WTC11 (cell line): ENCODE results near the gene TSC22D4. TPM values are rescaled to one million over a fixed set of nuclear protein-coding genes. Genes with fewer than 3 reads are reported as not detected.

ENCODE experiments used
- ATAC-seq: fragments of 200-7000 bp; cut with Tn5 transposase; 2 replicates; pipeline ENCODE4 v1.10.0; 2021; ENCODE audit warnings: mild to moderate bottlenecking, moderate library complexity
- CTCF ChIA-PET: fragments of 300-600 bp; sonication (Branson Sonifier 250); formaldehyde crosslinking; loops from one replicate; lab custom pipeline; 2021; ENCODE audit warnings: antibody characterized with exemption; lab: Charles Lee
- POLR2A ChIA-PET: fragments of 350-600 bp; sonication (Branson Sonifier 250); formaldehyde crosslinking; loops from one replicate; lab custom pipeline; 2021; ENCODE audit warnings: antibody characterized with exemption; lab: Charles Lee
- DNase-seq: peaks from one replicate; pipeline ENCODE4 v3.0.0; 2021; ENCODE audit warnings: low spot score
- H3K27ac Mint-ChIP-seq: 2 replicates; pipeline ENCODE4 v1.8.0; 2021; ENCODE audit warnings: mixed read lengths
- H3K27me3 Mint-ChIP-seq: 2 replicates; pipeline ENCODE4 v1.8.0; 2021; ENCODE audit warnings: low read depth, mild to moderate bottlenecking, moderate library complexity, mixed read lengths
- H3K36me3 Mint-ChIP-seq: 2 replicates; pipeline ENCODE4 v1.8.0; 2021; ENCODE audit warnings: mixed read lengths
- H3K4me1 Mint-ChIP-seq: 2 replicates; pipeline ENCODE4 v1.8.0; 2022; ENCODE audit warnings: mixed read lengths
- H3K4me3 Mint-ChIP-seq: 2 replicates; pipeline ENCODE4 v1.8.0; 2021; ENCODE audit warnings: mild to moderate bottlenecking, moderate library complexity, mixed read lengths
- H3K9me3 Mint-ChIP-seq: 2 replicates; pipeline ENCODE4 v1.8.0; 2021; ENCODE audit warnings: mixed read lengths
- EMX1 ChIP-seq: fragments of 250-450 bp; sonication (Bioruptor Pico); IDR thresholded peaks from 2 replicates; pipeline ENCODE4 v1.8.0; 2021; ENCODE audit warnings: mild to moderate bottlenecking
- ESRRA ChIP-seq: sonication (generic); formaldehyde crosslinking; IDR thresholded peaks from 2 replicates; pipeline ENCODE4 v1.8.1; 2022; ENCODE audit warnings: mild to moderate bottlenecking, missing genetic modification reagents, borderline replicate concordance
- GABPB1 ChIP-seq: sonication (generic); formaldehyde crosslinking; IDR thresholded peaks from 2 replicates; pipeline ENCODE4 v1.8.1; 2023; ENCODE audit warnings: mild to moderate bottlenecking, missing genetic modification reagents
- JAZF1 ChIP-seq: fragments of 250-450 bp; sonication (Bioruptor Pico); IDR thresholded peaks from 2 replicates; pipeline ENCODE4 v1.9.0; 2021; ENCODE audit warnings: moderate library complexity, mild to moderate bottlenecking, inconsistent platforms
- JUN ChIP-seq: sonication (generic); formaldehyde crosslinking; IDR thresholded peaks from 2 replicates; pipeline ENCODE4 v1.8.0; 2023; ENCODE audit warnings: mild to moderate bottlenecking, missing genetic modification reagents
- KAT7 ChIP-seq: sonication (generic); formaldehyde crosslinking; IDR thresholded peaks from 2 replicates; pipeline ENCODE4 v1.8.1; 2023; ENCODE audit warnings: missing genetic modification reagents, mild to moderate bottlenecking, borderline replicate concordance
- NFATC4 ChIP-seq: fragments of 250-450 bp; sonication (Bioruptor Pico); IDR thresholded peaks from 2 replicates; pipeline ENCODE4 v1.9.0; 2021; ENCODE audit warnings: mild to moderate bottlenecking
- TP53 ChIP-seq: sonication (generic); formaldehyde crosslinking; IDR thresholded peaks from 2 replicates; pipeline ENCODE4 v1.8.1; 2023; ENCODE audit warnings: mild to moderate bottlenecking, missing genetic modification reagents
- total RNA-seq: library from RNA; stranded (reverse); gene quantifications from 3 replicates; pipeline ENCODE4 v1.2.3, GENCODE V29; 2021
- TF ChIP-seq, protein P1 (sequence below): sonication (generic); formaldehyde crosslinking; IDR thresholded peaks from 2 replicates; pipeline ENCODE4 v1.8.1; 2022; ENCODE audit warnings: mild to moderate bottlenecking, moderate library complexity, missing genetic modification reagents
- TF ChIP-seq, protein P2 (sequence below): sonication (generic); formaldehyde crosslinking; IDR thresholded peaks from 2 replicates; pipeline ENCODE4 v1.8.0; 2022; ENCODE audit warnings: missing genetic modification reagents
- TF ChIP-seq, protein P3 (sequence below): sonication (generic); formaldehyde crosslinking; IDR thresholded peaks from 2 replicates; pipeline ENCODE4 v1.8.1; 2022; ENCODE audit warnings: low read depth, mild to moderate bottlenecking, moderate library complexity, missing genetic modification reagents, borderline replicate concordance
- TF ChIP-seq, protein P4 (sequence below): fragments of 250-450 bp; sonication (Bioruptor Pico); IDR thresholded peaks from 2 replicates; pipeline ENCODE4 v2.1.2; 2022; ENCODE audit warnings: mild to moderate bottlenecking, moderate library complexity
- TF ChIP-seq, protein P5 (sequence below): sonication (generic); formaldehyde crosslinking; IDR thresholded peaks from 2 replicates; pipeline ENCODE4 v1.8.1; 2022; ENCODE audit warnings: missing genetic modification reagents, borderline replicate concordance
- TF ChIP-seq, protein P6 (sequence below): sonication (generic); formaldehyde crosslinking; IDR thresholded peaks from 2 replicates; pipeline ENCODE4 v1.8.1; 2023; ENCODE audit warnings: mild to moderate bottlenecking, missing genetic modification reagents, moderate library complexity
- TF ChIP-seq, protein P7 (sequence below): fragments of 250-450 bp; sonication (Bioruptor Pico); IDR thresholded peaks from 2 replicates; pipeline ENCODE4 v1.8.0; 2021; ENCODE audit warnings: mild to moderate bottlenecking
- TF ChIP-seq, protein P8 (sequence below): sonication (generic); formaldehyde crosslinking; IDR thresholded peaks from 2 replicates; pipeline ENCODE4 v1.8.1; 2022; ENCODE audit warnings: mild to moderate bottlenecking, missing genetic modification reagents, moderate library complexity, borderline replicate concordance
- TF ChIP-seq, protein P9 (sequence below): sonication (generic); formaldehyde crosslinking; IDR thresholded peaks from 2 replicates; pipeline ENCODE4 v1.8.0; 2022; ENCODE audit warnings: mild to moderate bottlenecking, missing genetic modification reagents

The TSC22D4 gene
- total RNA-seq, 1 experiment from 2014 or later = 34.5 TPM

DNA sequence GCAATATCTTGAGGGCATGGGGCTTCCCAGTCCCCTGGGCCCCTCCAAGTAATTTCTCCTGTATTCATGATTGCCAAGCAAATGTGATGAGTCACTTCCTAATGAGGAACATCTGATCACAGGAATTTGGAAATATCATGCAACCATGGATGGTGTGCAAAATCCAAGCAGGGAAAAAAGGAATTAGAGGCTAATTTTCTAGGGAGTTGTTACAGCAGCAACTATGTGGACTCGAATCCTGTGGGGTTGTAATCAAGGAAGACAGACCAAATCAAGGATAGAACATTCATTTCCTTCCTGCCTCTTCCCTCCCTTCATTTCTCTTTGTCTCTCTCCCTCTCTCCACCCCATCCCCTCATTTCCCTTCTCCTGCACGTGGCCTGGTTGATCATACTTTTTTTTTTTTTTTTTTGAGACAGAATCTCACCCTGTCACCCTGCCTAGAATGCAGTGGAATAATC, 36.1 kb upstream of the TSC22D4 start (continued):
- TF ChIP-seq, protein P1, sequence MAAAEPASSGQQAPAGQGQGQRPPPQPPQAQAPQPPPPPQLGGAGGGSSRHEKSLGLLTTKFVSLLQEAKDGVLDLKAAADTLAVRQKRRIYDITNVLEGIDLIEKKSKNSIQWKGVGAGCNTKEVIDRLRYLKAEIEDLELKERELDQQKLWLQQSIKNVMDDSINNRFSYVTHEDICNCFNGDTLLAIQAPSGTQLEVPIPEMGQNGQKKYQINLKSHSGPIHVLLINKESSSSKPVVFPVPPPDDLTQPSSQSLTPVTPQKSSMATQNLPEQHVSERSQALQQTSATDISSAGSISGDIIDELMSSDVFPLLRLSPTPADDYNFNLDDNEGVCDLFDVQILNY = no peak
- TF ChIP-seq ESRRA (CRISPR knock-in tag) (no peak), KAT7 (CRISPR knock-in tag) (no peak)

DNA sequence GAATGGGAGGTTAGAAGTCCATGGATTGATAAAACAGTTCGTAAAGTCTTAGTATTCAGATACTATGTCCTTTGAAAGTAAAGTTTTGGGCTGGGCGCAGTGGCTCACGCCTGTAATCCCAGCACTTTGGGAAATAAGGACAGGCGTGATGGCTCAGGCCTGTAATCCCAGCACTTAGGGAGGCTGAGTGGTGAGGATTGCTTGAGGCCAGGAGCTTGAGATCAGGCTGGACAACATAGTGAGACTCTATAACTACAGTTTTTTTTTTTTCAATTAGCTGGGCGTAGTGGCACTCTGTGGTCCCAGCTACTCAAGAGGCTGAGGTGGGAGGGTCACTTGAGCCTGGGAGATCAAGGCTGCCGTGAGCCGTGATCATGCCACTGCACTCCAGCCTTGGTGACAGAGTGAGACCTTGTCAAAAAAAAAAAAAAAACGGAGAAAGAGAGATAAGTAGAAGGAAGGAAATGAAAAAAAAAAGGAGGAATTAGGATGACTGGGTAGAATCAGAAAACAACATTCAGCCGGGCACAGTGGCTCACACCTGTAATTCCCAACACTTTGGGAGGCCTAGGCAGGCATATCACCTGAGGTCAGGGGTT, 34.3 kb upstream of the TSC22D4 start:
- 0 out of 2 replicates have a peak, but pooled peaks cover 2% of the 10 kb centered on the region for H3K4me1 Mint-ChIP-seq
- TF ChIP-seq, protein P2, sequence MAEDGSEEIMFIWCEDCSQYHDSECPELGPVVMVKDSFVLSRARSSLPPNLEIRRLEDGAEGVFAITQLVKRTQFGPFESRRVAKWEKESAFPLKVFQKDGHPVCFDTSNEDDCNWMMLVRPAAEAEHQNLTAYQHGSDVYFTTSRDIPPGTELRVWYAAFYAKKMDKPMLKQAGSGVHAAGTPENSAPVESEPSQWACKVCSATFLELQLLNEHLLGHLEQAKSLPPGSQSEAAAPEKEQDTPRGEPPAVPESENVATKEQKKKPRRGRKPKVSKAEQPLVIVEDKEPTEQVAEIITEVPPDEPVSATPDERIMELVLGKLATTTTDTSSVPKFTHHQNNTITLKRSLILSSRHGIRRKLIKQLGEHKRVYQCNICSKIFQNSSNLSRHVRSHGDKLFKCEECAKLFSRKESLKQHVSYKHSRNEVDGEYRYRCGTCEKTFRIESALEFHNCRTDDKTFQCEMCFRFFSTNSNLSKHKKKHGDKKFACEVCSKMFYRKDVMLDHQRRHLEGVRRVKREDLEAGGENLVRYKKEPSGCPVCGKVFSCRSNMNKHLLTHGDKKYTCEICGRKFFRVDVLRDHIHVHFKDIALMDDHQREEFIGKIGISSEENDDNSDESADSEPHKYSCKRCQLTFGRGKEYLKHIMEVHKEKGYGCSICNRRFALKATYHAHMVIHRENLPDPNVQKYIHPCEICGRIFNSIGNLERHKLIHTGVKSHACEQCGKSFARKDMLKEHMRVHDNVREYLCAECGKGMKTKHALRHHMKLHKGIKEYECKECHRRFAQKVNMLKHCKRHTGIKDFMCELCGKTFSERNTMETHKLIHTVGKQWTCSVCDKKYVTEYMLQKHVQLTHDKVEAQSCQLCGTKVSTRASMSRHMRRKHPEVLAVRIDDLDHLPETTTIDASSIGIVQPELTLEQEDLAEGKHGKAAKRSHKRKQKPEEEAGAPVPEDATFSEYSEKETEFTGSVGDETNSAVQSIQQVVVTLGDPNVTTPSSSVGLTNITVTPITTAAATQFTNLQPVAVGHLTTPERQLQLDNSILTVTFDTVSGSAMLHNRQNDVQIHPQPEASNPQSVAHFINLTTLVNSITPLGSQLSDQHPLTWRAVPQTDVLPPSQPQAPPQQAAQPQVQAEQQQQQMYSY = no peak
- TF ChIP-seq, protein P3, sequence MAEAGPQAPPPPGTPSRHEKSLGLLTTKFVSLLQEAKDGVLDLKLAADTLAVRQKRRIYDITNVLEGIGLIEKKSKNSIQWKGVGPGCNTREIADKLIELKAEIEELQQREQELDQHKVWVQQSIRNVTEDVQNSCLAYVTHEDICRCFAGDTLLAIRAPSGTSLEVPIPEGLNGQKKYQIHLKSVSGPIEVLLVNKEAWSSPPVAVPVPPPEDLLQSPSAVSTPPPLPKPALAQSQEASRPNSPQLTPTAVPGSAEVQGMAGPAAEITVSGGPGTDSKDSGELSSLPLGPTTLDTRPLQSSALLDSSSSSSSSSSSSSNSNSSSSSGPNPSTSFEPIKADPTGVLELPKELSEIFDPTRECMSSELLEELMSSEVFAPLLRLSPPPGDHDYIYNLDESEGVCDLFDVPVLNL (CRISPR knock-in tag) = no peak
- TF ChIP-seq NFATC4 (CRISPR knock-in tag) (no peak), JAZF1 (CRISPR knock-in tag) (no peak), JUN (no peak), EMX1 (CRISPR knock-in tag) (no peak), TP53 (no peak), GABPB1 (CRISPR knock-in tag) (no peak)
- TF ChIP-seq, protein P4, sequence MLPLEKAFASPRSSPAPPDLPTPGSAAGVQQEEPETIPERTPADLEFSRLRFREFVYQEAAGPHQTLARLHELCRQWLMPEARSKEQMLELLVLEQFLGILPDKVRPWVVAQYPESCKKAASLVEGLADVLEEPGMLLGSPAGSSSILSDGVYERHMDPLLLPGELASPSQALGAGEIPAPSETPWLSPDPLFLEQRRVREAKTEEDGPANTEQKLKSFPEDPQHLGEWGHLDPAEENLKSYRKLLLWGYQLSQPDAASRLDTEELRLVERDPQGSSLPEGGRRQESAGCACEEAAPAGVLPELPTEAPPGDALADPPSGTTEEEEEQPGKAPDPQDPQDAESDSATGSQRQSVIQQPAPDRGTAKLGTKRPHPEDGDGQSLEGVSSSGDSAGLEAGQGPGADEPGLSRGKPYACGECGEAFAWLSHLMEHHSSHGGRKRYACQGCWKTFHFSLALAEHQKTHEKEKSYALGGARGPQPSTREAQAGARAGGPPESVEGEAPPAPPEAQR (CRISPR knock-in tag) = no peak
- TF ChIP-seq, protein P5, sequence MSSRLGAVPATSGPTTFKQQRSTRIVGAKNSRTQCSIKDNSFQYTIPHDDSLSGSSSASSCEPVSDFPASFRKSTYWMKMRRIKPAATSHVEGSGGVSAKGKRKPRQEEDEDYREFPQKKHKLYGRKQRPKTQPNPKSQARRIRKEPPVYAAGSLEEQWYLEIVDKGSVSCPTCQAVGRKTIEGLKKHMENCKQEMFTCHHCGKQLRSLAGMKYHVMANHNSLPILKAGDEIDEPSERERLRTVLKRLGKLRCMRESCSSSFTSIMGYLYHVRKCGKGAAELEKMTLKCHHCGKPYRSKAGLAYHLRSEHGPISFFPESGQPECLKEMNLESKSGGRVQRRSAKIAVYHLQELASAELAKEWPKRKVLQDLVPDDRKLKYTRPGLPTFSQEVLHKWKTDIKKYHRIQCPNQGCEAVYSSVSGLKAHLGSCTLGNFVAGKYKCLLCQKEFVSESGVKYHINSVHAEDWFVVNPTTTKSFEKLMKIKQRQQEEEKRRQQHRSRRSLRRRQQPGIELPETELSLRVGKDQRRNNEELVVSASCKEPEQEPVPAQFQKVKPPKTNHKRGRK (CRISPR knock-in tag) = no peak
- TF ChIP-seq, protein P6, sequence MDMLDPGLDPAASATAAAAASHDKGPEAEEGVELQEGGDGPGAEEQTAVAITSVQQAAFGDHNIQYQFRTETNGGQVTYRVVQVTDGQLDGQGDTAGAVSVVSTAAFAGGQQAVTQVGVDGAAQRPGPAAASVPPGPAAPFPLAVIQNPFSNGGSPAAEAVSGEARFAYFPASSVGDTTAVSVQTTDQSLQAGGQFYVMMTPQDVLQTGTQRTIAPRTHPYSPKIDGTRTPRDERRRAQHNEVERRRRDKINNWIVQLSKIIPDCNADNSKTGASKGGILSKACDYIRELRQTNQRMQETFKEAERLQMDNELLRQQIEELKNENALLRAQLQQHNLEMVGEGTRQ (CRISPR knock-in tag) = no peak
- TF ChIP-seq, protein P7, sequence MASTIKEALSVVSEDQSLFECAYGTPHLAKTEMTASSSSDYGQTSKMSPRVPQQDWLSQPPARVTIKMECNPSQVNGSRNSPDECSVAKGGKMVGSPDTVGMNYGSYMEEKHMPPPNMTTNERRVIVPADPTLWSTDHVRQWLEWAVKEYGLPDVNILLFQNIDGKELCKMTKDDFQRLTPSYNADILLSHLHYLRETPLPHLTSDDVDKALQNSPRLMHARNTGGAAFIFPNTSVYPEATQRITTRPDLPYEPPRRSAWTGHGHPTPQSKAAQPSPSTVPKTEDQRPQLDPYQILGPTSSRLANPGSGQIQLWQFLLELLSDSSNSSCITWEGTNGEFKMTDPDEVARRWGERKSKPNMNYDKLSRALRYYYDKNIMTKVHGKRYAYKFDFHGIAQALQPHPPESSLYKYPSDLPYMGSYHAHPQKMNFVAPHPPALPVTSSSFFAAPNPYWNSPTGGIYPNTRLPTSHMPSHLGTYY (CRISPR knock-in tag) = no peak
- TF ChIP-seq, protein P8, sequence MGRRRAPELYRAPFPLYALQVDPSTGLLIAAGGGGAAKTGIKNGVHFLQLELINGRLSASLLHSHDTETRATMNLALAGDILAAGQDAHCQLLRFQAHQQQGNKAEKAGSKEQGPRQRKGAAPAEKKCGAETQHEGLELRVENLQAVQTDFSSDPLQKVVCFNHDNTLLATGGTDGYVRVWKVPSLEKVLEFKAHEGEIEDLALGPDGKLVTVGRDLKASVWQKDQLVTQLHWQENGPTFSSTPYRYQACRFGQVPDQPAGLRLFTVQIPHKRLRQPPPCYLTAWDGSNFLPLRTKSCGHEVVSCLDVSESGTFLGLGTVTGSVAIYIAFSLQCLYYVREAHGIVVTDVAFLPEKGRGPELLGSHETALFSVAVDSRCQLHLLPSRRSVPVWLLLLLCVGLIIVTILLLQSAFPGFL (CRISPR knock-in tag) = no peak
- TF ChIP-seq, protein P9, sequence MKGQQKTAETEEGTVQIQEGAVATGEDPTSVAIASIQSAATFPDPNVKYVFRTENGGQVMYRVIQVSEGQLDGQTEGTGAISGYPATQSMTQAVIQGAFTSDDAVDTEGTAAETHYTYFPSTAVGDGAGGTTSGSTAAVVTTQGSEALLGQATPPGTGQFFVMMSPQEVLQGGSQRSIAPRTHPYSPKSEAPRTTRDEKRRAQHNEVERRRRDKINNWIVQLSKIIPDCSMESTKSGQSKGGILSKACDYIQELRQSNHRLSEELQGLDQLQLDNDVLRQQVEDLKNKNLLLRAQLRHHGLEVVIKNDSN = no peak
- TF ChIP-seq, all 79 proteins: peak for 0
- Mint-ChIP-seq H3K27ac (no peak overlapping the region), H3K9me3 (no peaks in the 10 kb centered on the region), H3K36me3 (no peaks in the 10 kb centered on the region), H3K4me3 (no peak overlapping the region), H3K27me3 (no peaks in the 10 kb centered on the region; the same call in 1 of the 2 replicates)
- DNase-seq = no peak
- no peak for ATAC-seq
- POLR2A ChIA-PET = interaction anchor here (1.2 kb wide), 1 partner anchor 35 kb away, joined by 7 read pairs; the partner anchor contains the start of gene TSC22D4
- CTCF ChIA-PET = interaction anchor here (1.0 kb wide), 1 partner anchor 47 kb away, joined by 5 read pairs; no protein-coding TSS in a partner anchor
